ENCODE results near the gene PCP4. TPM values are rescaled to one million over a fixed set of nuclear protein-coding genes. Genes with fewer than 3 reads are reported as not detected.

The PCP4 gene
- total and polyA plus RNA-seq, 3 donors from 2014 or later: 0.74 to 15.4 (median 0.94) TPM

- Histone ChIP-seq H3K4me3 (no peak overlapping the region), H3K27me3 (no peaks in the 10 kb centered on the region), H3K9me3 (no peaks in the 10 kb centered on the region), H3K27ac (no peak overlapping the region), H3K36me3 (ENCODE audit: low read depth, missing control alignments) (no peaks in the 10 kb centered on the region), H3K4me1 (no peaks in the 10 kb centered on the region)
- intact Hi-C loops (cut with DNase I; ENCODE audit: low total_unique reads): no loop called here
- 75 to 81% methylated on average over 2 of the region's 2 CpGs for WGBS, 2 donors
- no peak for TF ChIP-seq CTCF (IDR thresholded peaks at IDR 0.05)
- TF ChIP-seq POLR2A (IDR thresholded peaks at IDR 0.05): no peak
- no peak for DNase-seq
These were observed 91.5 kb downstream of the PCP4 start for GRCh38 chr21:39958731-39959130.

- Histone ChIP-seq H3K9me3 (no peaks in the 10 kb centered on the region), H3K4me3 (no peak overlapping the region), H3K27ac (no peak overlapping the region), H3K36me3 (ENCODE audit: low read depth, missing control alignments) (no peaks in the 10 kb centered on the region), H3K4me1 (no peaks in the 10 kb centered on the region), H3K27me3 (no peaks in the 10 kb centered on the region)
- TF ChIP-seq CTCF (IDR thresholded peaks at IDR 0.05) (no peak), POLR2A (IDR thresholded peaks at IDR 0.05) (no peak)
- intact Hi-C loops (cut with DNase I; ENCODE audit: low total_unique reads): no loop called here
- DNase-seq: no peak
- WGBS, 2 donors: 76 to 92% methylated on average over 1 of the region's 1 CpG
These were observed 94.0 kb downstream of the PCP4 start for GRCh38 chr21:39961251-39961650.

- Histone ChIP-seq H3K27me3 (no peaks in the 10 kb centered on the region), H3K9me3 (no peaks in the 10 kb centered on the region), H3K36me3 (ENCODE audit: low read depth, missing control alignments) (no peaks in the 10 kb centered on the region), H3K4me3 (no peak overlapping the region), H3K4me1 (no peaks in the 10 kb centered on the region), H3K27ac (no peak overlapping the region)
- TF ChIP-seq CTCF (IDR thresholded peaks at IDR 0.05) (no peak), POLR2A (IDR thresholded peaks at IDR 0.05) (no peak)
- no peak for DNase-seq
- intact Hi-C loops (cut with DNase I; ENCODE audit: low total_unique reads): no loop called here
- WGBS, 2 donors: 46 to 61% methylated on average over 1 of the region's 1 CpG
These were observed 97.8 kb downstream of the PCP4 start for GRCh38 chr21:39965026-39965425.

- WGBS, 2 donors: 87% methylated on average over 3 of the region's 3 CpGs
These were observed 99.5 kb downstream of the PCP4 start for GRCh38 chr21:39966786-39967185.

More at GRCh38 chr21:39966786-39967185, 99.5 kb downstream of the PCP4 start:
- Histone ChIP-seq H3K36me3 (ENCODE audit: low read depth, missing control alignments) (no peaks in the 10 kb centered on the region), H3K27me3 (no peaks in the 10 kb centered on the region), H3K27ac (no peak overlapping the region), H3K9me3 (no peaks in the 10 kb centered on the region), H3K4me1 (no peaks in the 10 kb centered on the region), H3K4me3 (no peak overlapping the region)
- no peak for TF ChIP-seq CTCF (IDR thresholded peaks at IDR 0.05)
- TF ChIP-seq POLR2A (IDR thresholded peaks at IDR 0.05): no peak
- intact Hi-C loops (cut with DNase I; ENCODE audit: low total_unique reads): no loop called here
- DNase-seq: no peak
